HEK293T (cell line): Measurements from ENCODE around the gene TMEM123.

Experiments used
- CTCF ChIA-PET: fragments of 350-600 bp; formaldehyde crosslinking; extraction: SDS; loops from one replicate; lab custom pipeline; 2021; ENCODE audit warnings: antibody characterized with exemption, inconsistent platforms; lab: Yijun Ruan, JAX
- POLR2A ChIA-PET: fragments of 350-600 bp; formaldehyde crosslinking; extraction: SDS; loops from one replicate; lab custom pipeline; 2020; ENCODE audit warnings: antibody characterized with exemption, inconsistent platforms; lab: Yijun Ruan, JAX
- DNase-seq: peaks from one replicate; pipeline ENCODE4 v3.0.0; 2012; ENCODE audit warnings: mixed read lengths; ENCODE audit errors: extremely low spot score
- ARNT ChIP-seq: fragments of 450-650 bp; IDR thresholded peaks from 2 replicates; pipeline ENCODE4 v1.6.1; 2017; ENCODE audit warnings: mild to moderate bottlenecking
- BHLHE40 ChIP-seq: fragments of 450-650 bp; IDR thresholded peaks from 2 replicates; pipeline ENCODE4 v1.6.1; 2016; ENCODE audit warnings: mild to moderate bottlenecking, moderate library complexity, borderline replicate concordance
- CTBP1 ChIP-seq: fragments of 450-650 bp; IDR thresholded peaks from 2 replicates; pipeline ENCODE4 v1.6.1; 2016; ENCODE audit warnings: borderline replicate concordance
- ELF4 ChIP-seq: fragments of 450-650 bp; IDR thresholded peaks from 2 replicates; pipeline ENCODE4 v1.6.1; 2017; ENCODE audit warnings: antibody characterized with exemption
- FOXA1 ChIP-seq: fragments of 450-650 bp; IDR thresholded peaks from 2 replicates; pipeline ENCODE4 v1.6.1; 2016; ENCODE audit warnings: mild to moderate bottlenecking
- FOXK2 ChIP-seq: fragments of 450-650 bp; IDR thresholded peaks from 2 replicates; pipeline ENCODE4 v1.6.1; 2016; ENCODE audit warnings: mild to moderate bottlenecking
- FOXM1 ChIP-seq: fragments of 450-650 bp; IDR thresholded peaks from 2 replicates; pipeline ENCODE4 v1.6.1; 2017; ENCODE audit warnings: mild to moderate bottlenecking, borderline replicate concordance
- HDGF ChIP-seq: fragments of 450-650 bp; IDR thresholded peaks from 2 replicates; pipeline ENCODE4 v1.6.1; 2017; ENCODE audit warnings: antibody characterized with exemption, borderline replicate concordance
- L3MBTL2 ChIP-seq: fragments of 450-650 bp; conservative IDR thresholded peaks from 2 replicates; pipeline ENCODE4 v1.6.1; 2016; ENCODE audit warnings: mild to moderate bottlenecking
- LEF1 ChIP-seq: fragments of 450-650 bp; IDR thresholded peaks from 2 replicates; pipeline ENCODE4 v1.6.1; 2017; ENCODE audit warnings: mild to moderate bottlenecking, borderline replicate concordance
- NFRKB ChIP-seq: fragments of 450-650 bp; IDR thresholded peaks from 2 replicates; pipeline ENCODE4 v1.6.1; 2016; ENCODE audit warnings: mild to moderate bottlenecking, moderate library complexity
- SP1 ChIP-seq: fragments of 450-650 bp; IDR thresholded peaks from 2 replicates; pipeline ENCODE4 v1.6.1; 2017
- SUZ12 ChIP-seq: fragments of 450-650 bp; IDR thresholded peaks from 2 replicates; pipeline ENCODE4 v1.6.1; 2016; ENCODE audit warnings: mild to moderate bottlenecking
- TARDBP ChIP-seq: fragments of 450-650 bp; IDR thresholded peaks from 2 replicates; pipeline ENCODE4 v1.6.1; 2016
- ZNF384 ChIP-seq: fragments of 450-650 bp; IDR thresholded peaks from 2 replicates; pipeline ENCODE4 v1.6.1; 2016
- TF ChIP-seq, protein P1 (sequence below): fragments of 450-650 bp; IDR thresholded peaks from 2 replicates; pipeline ENCODE4 v1.6.1; 2016

TMEM123 gene

DNA sequence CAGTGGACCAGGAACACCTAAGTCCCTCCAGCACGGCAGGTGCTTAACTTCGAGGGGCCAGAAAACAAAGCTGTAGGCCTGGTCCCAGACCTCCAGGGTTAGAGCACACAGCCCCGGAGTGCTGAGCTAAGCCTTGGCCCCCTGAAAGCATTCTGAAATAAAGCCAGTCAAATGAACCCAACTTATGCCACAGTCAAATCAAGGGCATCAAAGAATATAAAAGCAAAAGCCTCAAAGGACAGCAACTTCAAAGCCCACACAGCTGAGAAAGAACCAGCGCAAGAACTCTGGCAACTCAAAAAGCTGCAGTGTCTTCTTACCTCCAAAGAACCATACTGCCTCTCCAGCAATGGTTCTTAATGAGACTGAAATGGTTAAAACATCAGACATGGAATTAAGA is 39.1 kb downstream of the TMEM123 start:
- POLR2A ChIA-PET, result no interaction called here
- no peak for DNase-seq
- TF ChIP-seq ZNF384, result no peak
- CTCF ChIA-PET, result no interaction called here

DNA sequence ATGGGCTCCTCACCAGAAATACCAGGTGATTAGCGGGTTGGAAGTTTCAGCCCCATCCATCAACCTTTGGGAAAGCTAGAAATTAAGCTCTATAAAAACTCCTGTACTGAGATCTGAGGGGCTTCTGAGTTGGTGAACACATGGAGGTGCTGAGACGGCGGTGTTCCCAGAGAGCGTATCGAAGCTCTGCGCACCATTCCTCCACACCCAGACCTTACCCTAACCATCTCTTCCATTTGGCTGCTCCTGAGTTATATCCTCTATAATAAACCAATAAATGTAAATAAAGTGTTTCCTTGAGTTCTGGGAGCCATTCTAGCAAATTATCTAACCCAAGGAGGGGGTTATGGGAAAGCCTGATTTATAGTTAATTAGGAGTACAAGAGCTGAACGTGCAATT is 41.4 kb downstream of the TMEM123 start:
- no peak for DNase-seq
- TF ChIP-seq SUZ12, result no peak
- TF ChIP-seq, protein P1, sequence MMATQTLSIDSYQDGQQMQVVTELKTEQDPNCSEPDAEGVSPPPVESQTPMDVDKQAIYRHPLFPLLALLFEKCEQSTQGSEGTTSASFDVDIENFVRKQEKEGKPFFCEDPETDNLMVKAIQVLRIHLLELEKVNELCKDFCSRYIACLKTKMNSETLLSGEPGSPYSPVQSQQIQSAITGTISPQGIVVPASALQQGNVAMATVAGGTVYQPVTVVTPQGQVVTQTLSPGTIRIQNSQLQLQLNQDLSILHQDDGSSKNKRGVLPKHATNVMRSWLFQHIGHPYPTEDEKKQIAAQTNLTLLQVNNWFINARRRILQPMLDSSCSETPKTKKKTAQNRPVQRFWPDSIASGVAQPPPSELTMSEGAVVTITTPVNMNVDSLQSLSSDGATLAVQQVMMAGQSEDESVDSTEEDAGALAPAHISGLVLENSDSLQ, result no peak
- no peak for TF ChIP-seq ARNT
- ChIA-PET POLR2A (no interaction called here), CTCF (no interaction called here)

DNA sequence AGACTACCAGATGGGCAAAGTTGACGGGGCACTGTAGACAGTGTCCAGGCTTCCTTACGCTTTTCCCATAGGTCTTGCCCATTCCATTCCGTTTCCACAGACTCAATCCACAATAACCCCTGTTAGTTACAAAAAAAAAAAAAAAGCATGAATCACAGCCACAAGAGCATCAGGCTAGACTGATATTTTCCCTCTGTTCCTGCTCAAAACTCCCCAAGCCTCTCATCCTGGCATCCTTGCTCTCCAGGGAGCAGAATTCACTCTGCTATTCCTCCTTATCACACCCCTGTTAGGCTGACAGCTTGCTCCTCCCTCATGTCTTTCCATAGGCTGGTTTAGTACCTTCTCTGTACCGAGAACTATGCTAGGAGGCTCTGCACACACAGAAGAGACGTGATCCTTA is 42.2 kb downstream of the TMEM123 start:
- TF ChIP-seq FOXA1 (no peak), ARNT (no peak), ZNF384 (no peak), SUZ12 (no peak), BHLHE40 (no peak), SP1 (no peak), HDGF (no peak), CTBP1 (no peak)
- TF ChIP-seq, protein P1, result no peak
- POLR2A ChIA-PET, result no interaction called here
- no peak for DNase-seq
- CTCF ChIA-PET, result no interaction called here

DNA sequence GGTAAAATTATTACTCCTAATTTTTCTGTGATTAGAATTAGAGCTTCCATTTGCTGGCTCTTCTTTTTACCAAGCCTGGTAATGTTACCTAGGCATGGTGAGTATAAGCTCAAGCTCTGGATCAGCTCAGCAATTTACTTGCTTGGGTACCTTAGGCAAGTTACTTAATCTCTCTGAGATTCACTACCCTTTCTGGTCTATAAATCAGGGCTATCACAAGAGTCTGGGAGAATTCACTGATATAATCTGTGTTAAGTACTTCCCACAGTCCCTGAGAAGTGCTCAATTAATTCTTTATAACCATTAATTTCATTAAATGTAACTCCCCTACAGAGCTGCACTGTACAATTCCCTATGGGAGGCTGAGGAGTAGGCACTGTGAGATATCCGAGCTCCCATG is 44.2 kb downstream of the TMEM123 start:
- DNase-seq, result no peak

DNA sequence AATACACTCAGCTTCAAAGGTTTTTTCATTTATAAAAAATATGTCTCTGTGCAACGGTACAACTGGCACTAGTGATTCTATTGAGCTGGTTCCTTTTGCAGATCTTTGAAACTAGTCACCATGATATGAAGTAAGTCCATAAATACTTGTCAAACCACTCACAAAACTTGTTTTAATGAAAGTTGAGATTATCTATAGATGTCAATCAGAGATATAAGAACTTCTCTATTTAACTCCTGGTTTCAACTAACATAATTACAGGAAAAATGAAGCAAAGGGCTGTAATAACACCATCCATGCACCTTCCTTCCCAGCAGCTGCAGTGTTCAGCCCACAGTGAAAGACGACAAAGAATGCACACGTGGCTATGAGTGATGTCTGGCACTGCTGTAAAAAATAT is 44.7 kb downstream of the TMEM123 start:
- TF ChIP-seq FOXM1 (no peak), NFRKB (no peak), BHLHE40 (no peak), SUZ12 (no peak), FOXA1 (no peak), HDGF (no peak), FOXK2 (no peak), ARNT (no peak), LEF1 (no peak), ELF4 (no peak), L3MBTL2 (no peak), TARDBP (no peak), CTBP1 (no peak), ZNF384 (no peak), SP1 (no peak)
- TF ChIP-seq, protein P1, result no peak
- POLR2A ChIA-PET, result no interaction called here
- DNase-seq, result no peak
- CTCF ChIA-PET, result interaction anchor here (0.8 kb wide), 1 partner anchor 9 kb away, joined by 4 read pairs; no protein-coding TSS in a partner anchor

More for the DNA sequence above, 44.2 kb downstream of the TMEM123 start:
- no peak for TF ChIP-seq FOXA1
- no peak for TF ChIP-seq FOXM1
- TF ChIP-seq, protein P1, result no peak
- no peak for TF ChIP-seq ARNT
- no peak for TF ChIP-seq BHLHE40
- TF ChIP-seq HDGF, result no peak
- no peak for TF ChIP-seq ZNF384
- TF ChIP-seq CTBP1, result no peak
- no peak for TF ChIP-seq SP1
- TF ChIP-seq L3MBTL2, result no peak
- TF ChIP-seq NFRKB, result no peak
- no peak for TF ChIP-seq ELF4
- no peak for TF ChIP-seq FOXK2
- POLR2A ChIA-PET, result no interaction called here
- CTCF ChIA-PET, result interaction anchor here (0.8 kb wide), 1 partner anchor 10 kb away, joined by 4 read pairs; no protein-coding TSS in a partner anchor

DNA sequence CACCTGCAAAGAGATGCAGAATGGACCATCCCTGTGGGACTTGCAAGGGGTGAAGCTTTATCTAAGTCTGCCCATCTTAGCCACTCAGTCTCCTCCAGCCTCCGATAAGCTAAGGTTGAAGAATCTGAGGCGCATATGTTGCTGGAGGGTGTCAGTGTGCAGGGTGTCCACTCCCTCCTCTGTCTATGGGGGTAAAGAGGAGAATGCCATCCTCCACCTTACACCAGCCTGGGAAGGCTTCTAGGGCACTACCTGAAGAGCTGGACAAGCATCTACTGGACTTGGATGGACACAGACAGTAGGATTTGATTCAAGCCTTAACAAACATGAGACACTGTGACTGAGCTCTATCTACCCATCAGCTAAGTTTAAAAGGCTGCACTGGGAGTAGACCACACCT is 46.5 kb downstream of the TMEM123 start:
- no peak for TF ChIP-seq HDGF
- no peak for TF ChIP-seq FOXA1
- TF ChIP-seq L3MBTL2, result no peak
- no peak for TF ChIP-seq FOXK2
- no peak for TF ChIP-seq SUZ12
- TF ChIP-seq ARNT, result no peak
- no peak for TF ChIP-seq ELF4
- TF ChIP-seq ZNF384, result no peak
- TF ChIP-seq BHLHE40, result no peak
- TF ChIP-seq, protein P1, result no peak
- no peak for TF ChIP-seq SP1
- no peak for DNase-seq
- POLR2A ChIA-PET, result no interaction called here
- CTCF ChIA-PET, result interaction anchor here (0.7 to 1.1 kb wide), 3 partner anchors 11 to 208 kb away, joined by 3 to 6 read pairs (median 4); no protein-coding TSS in a partner anchor
